Stimulated activated CD4-positive, alpha-beta T cell treated with anti-CD3 and anti-CD28 coated beads, Interleukin-1b, Interleukin-23, amount 100 ng/mL, for 24 hours (primary cell): ENCODE data around the gene HOXB5.
A peak's percentile ranks its signal among the peaks of the same experiment; 100 is the strongest.

Source experiments
- DNase-seq, 4 experiments: peaks; one replicate each; pipeline ENCODE4 v3.0.0-alpha.2; 2020; ENCODE audit warnings: low read depth in 4 of 4, low spot score in 1 of 4

Gene HOXB5

GRCh38 chr17:48616717-48617470 is 23.3 kb upstream of the HOXB5 start:
- no peak for DNase-seq

GRCh38 chr17:48615963-48616716 is 22.6 kb upstream of the HOXB5 start:
- no peak for DNase-seq

DNA sequence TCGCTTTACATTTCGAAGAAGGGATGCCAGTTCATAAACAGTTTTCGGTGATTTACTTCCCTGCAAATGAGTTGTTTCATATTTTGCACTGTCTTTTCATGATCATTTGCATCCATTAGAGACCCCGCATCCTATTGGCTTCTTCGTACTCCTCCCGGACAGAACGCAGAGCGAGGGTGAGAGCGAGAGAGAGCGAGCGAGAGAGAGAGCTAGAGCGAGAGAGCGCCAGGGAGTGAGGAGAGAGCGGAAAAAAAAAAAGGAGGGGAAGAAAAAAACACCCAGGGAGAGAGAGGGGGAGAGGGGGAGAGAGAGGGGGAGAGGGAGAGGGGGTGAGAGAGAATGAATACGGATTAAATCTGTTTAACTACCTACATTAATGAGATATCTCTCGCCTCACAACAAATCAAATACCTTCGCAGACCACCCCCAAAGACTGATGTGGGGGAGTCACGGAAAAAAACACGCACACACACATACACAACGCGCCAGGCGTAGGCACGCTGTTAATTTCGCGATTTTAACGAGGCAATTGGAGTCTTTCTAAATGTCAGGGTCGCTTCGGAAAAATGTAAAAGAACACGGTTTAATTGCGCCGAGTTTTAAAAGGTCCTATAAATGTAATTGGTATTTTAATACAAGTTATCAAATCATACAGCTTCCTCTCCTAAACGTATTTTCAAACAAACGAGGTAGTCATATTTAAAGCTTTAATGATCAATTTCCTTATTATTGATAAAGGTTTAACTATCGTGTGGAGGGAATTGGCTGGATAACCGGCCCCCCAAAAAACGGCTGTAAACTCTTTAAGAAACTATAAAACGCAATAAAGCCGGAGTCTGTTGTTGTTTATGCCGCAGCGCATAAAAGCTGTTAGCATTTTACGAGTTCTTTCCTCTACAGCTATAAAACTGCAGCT is 21.7 kb upstream of the HOXB5 start, which contains the start of gene HOXB8:
Gene HOXB8 (minus strand): TSS at position 246 of the 916 bp plus-strand sequence. CDS start 588 bp downstream, outside the sequence.
- DNase-seq = no peak

GRCh38 chr17:48613862-48614694 is 20.5 kb upstream of the HOXB5 start:
- DNase-seq = no peak

GRCh38 chr17:48612854-48613691 is 19.5 kb upstream of the HOXB5 start:
- DNase-seq = no peak

GRCh38 chr17:48612456-48612853 is 18.9 kb upstream of the HOXB5 start:
- no peak for DNase-seq

DNA sequence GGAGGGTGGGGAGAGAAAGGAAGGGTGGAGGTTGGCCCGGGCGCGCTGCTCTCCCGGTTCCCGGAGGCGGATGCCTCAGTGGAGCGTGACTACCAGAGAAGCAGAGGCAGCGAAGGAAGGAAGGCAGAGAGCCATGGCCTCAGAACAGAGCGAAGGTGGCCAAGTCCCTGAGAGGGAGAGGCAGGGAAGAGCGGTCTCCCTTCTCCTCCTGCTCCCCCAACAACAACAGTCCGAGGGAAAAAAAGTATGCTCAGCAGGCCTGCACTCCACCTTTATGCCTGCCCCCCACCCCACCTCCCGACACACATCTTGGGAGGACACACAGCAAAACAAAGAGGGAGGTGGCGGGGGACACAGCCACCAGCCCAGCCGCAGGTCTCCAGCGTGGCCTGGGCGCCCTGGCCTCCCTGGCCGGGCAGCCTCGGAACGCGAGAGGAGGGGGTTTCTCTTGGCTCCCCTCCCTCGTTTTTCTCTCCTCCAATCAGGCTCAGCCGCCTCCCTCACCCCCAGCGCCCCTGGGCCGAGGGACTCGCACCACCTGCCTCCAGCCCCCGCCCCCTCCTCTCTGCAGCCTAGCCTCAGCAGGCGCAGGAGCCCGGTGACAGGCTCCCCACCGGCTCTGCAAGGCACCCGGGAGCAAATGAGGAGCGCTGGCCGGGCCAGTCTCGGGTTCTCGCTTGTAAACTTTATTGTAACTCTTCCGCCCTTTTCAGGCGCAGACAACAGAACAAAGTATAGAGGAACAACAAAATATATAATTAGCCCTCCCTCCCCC is 18.3 kb upstream of the HOXB5 start:
- no peak for DNase-seq

DNA sequence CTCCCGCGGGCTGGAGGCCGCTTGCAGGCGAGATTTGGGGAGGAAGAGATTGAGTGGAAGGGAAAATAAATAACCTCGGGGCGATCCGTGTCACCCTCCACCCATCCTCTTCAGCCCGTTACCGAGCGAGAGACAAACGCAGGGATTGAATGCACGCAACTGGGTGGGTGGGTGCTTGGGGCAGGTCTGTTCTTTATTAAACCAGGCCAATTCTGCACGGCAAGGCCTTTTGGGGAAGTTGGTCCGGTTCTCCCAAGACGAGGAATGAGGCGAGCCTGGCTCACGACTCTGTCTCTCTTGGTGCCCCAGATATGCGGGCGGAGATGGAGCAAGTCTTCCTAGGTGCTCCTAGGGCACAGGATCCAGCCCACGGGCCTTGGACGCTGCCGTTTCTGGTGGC is 17.6 kb upstream of the HOXB5 start:
- DNase-seq = no peak

DNA sequence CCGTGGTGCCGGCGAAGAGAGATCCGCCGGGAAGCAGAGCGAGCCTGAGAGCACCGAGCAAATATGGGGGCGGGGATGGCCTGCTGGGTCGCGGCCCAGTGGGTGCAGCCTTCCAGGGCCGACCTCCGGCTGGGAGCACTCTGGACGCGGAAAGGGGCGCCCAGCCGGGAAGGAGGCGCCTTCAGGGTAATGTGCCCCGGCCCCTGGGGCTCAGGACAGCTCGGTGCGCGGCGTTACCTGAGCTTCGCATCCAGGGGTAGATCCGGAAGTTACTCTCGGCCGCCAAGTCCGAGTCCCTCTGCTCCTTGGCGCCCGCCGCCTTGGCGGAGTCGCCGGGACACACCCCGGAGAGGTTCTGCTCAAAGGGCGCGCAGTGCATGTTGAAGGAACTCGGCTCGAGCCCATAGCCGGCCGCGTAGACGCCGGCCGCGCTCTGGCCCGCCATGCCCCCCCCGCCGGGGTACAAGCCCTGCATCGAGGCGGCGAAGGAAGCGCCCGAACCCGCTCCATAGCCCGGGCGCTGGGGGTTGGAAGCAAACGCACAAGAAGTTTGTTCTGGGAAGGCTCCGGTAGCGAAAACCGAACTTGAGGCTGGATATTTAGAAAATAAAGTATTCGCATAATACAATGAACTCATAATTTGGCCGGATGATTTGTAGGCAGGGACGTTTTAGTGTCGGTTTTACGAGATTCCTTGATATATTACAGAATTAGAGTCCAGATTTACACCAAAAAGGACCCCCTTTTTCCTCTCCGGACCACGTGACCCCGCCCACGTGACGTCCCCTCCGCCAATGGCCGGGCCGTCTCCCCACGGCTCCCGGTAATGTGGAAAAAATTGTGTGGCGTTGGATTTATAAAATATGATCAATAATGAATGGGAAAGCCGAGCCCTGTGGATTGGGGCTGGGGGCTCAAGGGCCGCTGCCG is 17.0 kb upstream of the HOXB5 start, which contains the start of gene HOXB7:
Gene HOXB7 (minus strand): TSS at position 736 of the 930 bp plus-strand sequence. CDS start 99 bp downstream, at position 637.
- peak in 1 of 4 experiments; percentile 54 for DNase-seq

- no peak for DNase-seq
These were observed 16.2 kb upstream of the HOXB5 start for GRCh38 chr17:48609759-48610281.

GRCh38 chr17:48609033-48609432 is 15.5 kb upstream of the HOXB5 start:
- no peak for DNase-seq

GRCh38 chr17:48608494-48608834 is 14.9 kb upstream of the HOXB5 start:
- no peak for DNase-seq

DNA sequence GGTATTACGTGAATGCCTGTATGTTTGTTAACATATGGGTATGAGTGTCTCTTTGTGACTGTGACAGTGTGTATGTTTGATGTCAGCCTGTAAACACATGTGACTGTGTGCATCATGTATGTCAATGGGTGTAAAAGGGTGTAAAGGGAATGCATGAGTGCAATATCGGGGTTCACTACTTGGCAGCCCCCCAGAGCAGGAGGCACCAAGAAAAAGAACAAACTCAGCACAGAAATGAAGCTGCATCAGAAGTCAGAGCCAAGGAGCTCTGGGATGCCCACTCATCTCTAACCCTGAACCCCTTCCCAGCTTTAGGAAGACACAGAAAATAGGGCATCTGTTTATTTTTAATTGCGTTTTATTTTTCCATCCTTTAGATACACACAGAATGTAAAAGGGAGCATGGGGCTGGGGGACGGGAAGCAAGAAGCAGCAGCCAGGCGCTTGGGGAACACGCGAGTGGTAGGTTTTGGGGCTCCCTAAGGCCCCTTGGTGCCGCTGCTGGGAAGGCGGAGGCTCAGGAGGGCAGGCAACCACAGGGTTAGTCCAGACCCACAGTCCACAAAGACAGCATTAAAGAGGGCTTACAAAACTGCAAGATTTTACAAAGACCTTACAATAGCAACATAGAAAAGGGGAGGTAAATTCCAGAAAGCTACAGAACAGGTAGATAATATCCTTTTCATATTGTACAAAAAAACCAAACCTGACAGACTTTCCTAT is 13.5 kb upstream of the HOXB5 start:
- DNase-seq = no peak

GRCh38 chr17:48605991-48606891 is 12.7 kb upstream of the HOXB5 start:
- DNase-seq = no peak

- DNase-seq = no peak
These were observed 11.9 kb upstream of the HOXB5 start for GRCh38 chr17:48605409-48605919.
